IMR-90 (cell line): ENCODE data around the gene GRM6. TPM values are rescaled to one million over a fixed set of nuclear protein-coding genes. Genes with fewer than 3 reads are reported as not detected.

Experiments used
- ATAC-seq: fragments of 200-7000 bp; cut with Tn5 transposase; 2 replicates; pipeline ENCODE4 v1.9.1; 2020; ENCODE audit warnings: low read depth, mild to moderate bottlenecking, moderate library complexity
- BruUV-seq: library from RNA; stranded (reverse); fragments of 400-500 nt; replicated peaks from 2 replicates; lab custom pipeline; 2021; lab: Mats Ljungman, UMichigan
- CTCF ChIA-PET: fragments of 300-600 bp; formaldehyde crosslinking; extraction: SDS; loops from one replicate; lab custom pipeline; 2021; ENCODE audit warnings: antibody characterized with exemption; lab: Yijun Ruan, JAX
- POLR2A ChIA-PET: fragments of 300-600 bp; sonication (Branson Sonifier 250); formaldehyde crosslinking; loops from one replicate; lab custom pipeline; 2022; ENCODE audit warnings: antibody characterized with exemption; ENCODE audit not compliant: unreplicated experiment; lab: Charles Lee
- DNase-seq: peaks from one replicate; pipeline ENCODE4 v3.0.0; 2013
- H2AFZ ChIP-seq: replicated peaks from 2 replicates; pipeline ENCODE3; 2013; ENCODE audit warnings: low read length, mild to moderate bottlenecking; ENCODE audit not compliant: poor library complexity
- H2AK5ac ChIP-seq: 2 replicates; pipeline ENCODE4 v1.6.1; 2013; ENCODE audit warnings: low read depth, low read length, inconsistent platforms
- H2AK9ac ChIP-seq: replicated peaks from 2 replicates; pipeline ENCODE3; 2013; ENCODE audit warnings: mild to moderate bottlenecking, low read depth, low read length, moderate library complexity; ENCODE audit not compliant: poor library complexity
- H2BK120ac ChIP-seq: 2 replicates; pipeline ENCODE4 v1.6.1; 2013; ENCODE audit warnings: low read depth, low read length, inconsistent platforms
- H2BK15ac ChIP-seq: 3 replicates; pipeline ENCODE4 v1.6.1; 2013; ENCODE audit warnings: low read depth, low read length, inconsistent platforms
- H2BK20ac ChIP-seq: 2 replicates; pipeline ENCODE4 v1.6.1; 2013; ENCODE audit warnings: low read depth, mild to moderate bottlenecking, inconsistent platforms, low read length, moderate library complexity
- H2BK5ac ChIP-seq: 2 replicates; pipeline ENCODE4 v1.6.1; 2013; ENCODE audit warnings: mild to moderate bottlenecking, low read depth, low read length, inconsistent platforms; ENCODE audit not compliant: poor library complexity, severe bottlenecking
- H3K14ac ChIP-seq: replicated peaks from 2 replicates; pipeline ENCODE4 v1.6.1; 2013; ENCODE audit warnings: low read depth, low read length, inconsistent platforms
- H3K18ac ChIP-seq: 2 replicates; pipeline ENCODE4 v1.6.1; 2013; ENCODE audit warnings: low read depth, low read length, control low read depth
- H3K23ac ChIP-seq: 2 replicates; pipeline ENCODE4 v1.6.1; 2013; ENCODE audit warnings: low read depth, low read length, inconsistent platforms
- H3K27ac ChIP-seq: 2 replicates; pipeline ENCODE4 v1.5.1; 2013; ENCODE audit warnings: mild to moderate bottlenecking, control low read depth, low read length; ENCODE audit not compliant: insufficient read depth
- H3K27me3 ChIP-seq: 2 replicates; pipeline ENCODE4 v1.6.1; 2013; ENCODE audit warnings: low read length; ENCODE audit not compliant: control insufficient read depth, insufficient read depth
- H3K36me3 ChIP-seq: 2 replicates; pipeline ENCODE4 v1.6.1; 2013; ENCODE audit warnings: low read length, mixed read lengths; ENCODE audit not compliant: control insufficient read depth, insufficient read depth
- H3K4ac ChIP-seq: 2 replicates; pipeline ENCODE4 v1.6.1; 2013; ENCODE audit warnings: low read depth, low read length, inconsistent platforms
- H3K4me1 ChIP-seq: 2 replicates; pipeline ENCODE4 v1.6.1; 2013; ENCODE audit warnings: low read length, mixed read lengths; ENCODE audit not compliant: control insufficient read depth, insufficient read depth
- H3K4me2 ChIP-seq: 2 replicates; pipeline ENCODE4 v1.6.1; 2013; ENCODE audit warnings: low read depth, mild to moderate bottlenecking, control low read depth, low read length, moderate library complexity
- H3K4me3 ChIP-seq: 2 replicates; pipeline ENCODE4 v1.5.1; 2013; ENCODE audit warnings: low read depth, mild to moderate bottlenecking, control low read depth, low read length, moderate library complexity; ENCODE audit not compliant: insufficient read depth
- H3K56ac ChIP-seq: 2 replicates; pipeline ENCODE4 v1.6.1; 2013; ENCODE audit warnings: low read length, inconsistent platforms; ENCODE audit not compliant: insufficient read depth; ENCODE audit errors: extremely low read depth
- H3K79me1 ChIP-seq, 2 experiments: 2 replicates each; pipeline ENCODE4 v1.6.1; 2013; ENCODE audit warnings: low read length in 2 of 2, inconsistent platforms in 1 of 2, low read depth in 1 of 2
- H3K9ac ChIP-seq: 2 replicates; pipeline ENCODE4 v1.6.1; 2013; ENCODE audit warnings: low read depth, low read length, control low read depth
- H3K9me1 ChIP-seq: 2 replicates; pipeline ENCODE4 v1.6.1; 2013; ENCODE audit warnings: low read length, inconsistent platforms; ENCODE audit not compliant: insufficient read depth
- H3K9me3 ChIP-seq: 2 replicates; pipeline ENCODE4 v1.6.1; 2013; ENCODE audit warnings: low read length; ENCODE audit not compliant: control insufficient read depth, insufficient read depth
- H4K20me1 ChIP-seq: 2 replicates; pipeline ENCODE4 v1.6.1; 2013; ENCODE audit warnings: low read length, inconsistent platforms; ENCODE audit not compliant: insufficient read depth
- H4K5ac ChIP-seq: 2 replicates; pipeline ENCODE4 v1.6.1; 2013; ENCODE audit warnings: mild to moderate bottlenecking, low read depth, low read length, control low read depth
- H4K8ac ChIP-seq, 2 experiments: 2 replicates each; pipeline ENCODE4 v1.6.1; 2013; ENCODE audit warnings: low read depth in 2 of 2, low read length in 2 of 2, control low read depth in 1 of 2, inconsistent platforms in 1 of 2
- H4K91ac ChIP-seq: 2 replicates; pipeline ENCODE4 v1.6.1; 2013; ENCODE audit warnings: low read depth, low read length, inconsistent platforms; ENCODE audit not compliant: insufficient read depth
- BHLHE40 ChIP-seq: fragments of 150-350 bp; IDR thresholded peaks from 2 replicates; pipeline ENCODE4 v1.6.1; 2016; ENCODE audit warnings: mild to moderate bottlenecking, low read depth, low read length
- CEBPB ChIP-seq: IDR thresholded peaks from 2 replicates; pipeline ENCODE4 v1.6.1; 2012; ENCODE audit warnings: low read depth, low read length, improper control_type of control experiment
- CHD1 ChIP-seq: IDR thresholded peaks from 2 replicates; pipeline ENCODE4 v1.6.1; 2012; ENCODE audit warnings: low read depth, low read length, improper control_type of control experiment
- FOS ChIP-seq: fragments of 150-350 bp; IDR thresholded peaks from 2 replicates; pipeline ENCODE4 v1.6.1; 2016; ENCODE audit warnings: low read depth, low read length
- MAFK ChIP-seq: IDR thresholded peaks from 2 replicates; pipeline ENCODE4 v1.6.1; 2012; ENCODE audit warnings: low read depth, low read length, improper control_type of control experiment
- MXI1 ChIP-seq: IDR thresholded peaks from 2 replicates; pipeline ENCODE4 v1.6.1; 2012; ENCODE audit warnings: low read depth, mild to moderate bottlenecking, low read length, moderate library complexity, borderline replicate concordance
- RAD21 ChIP-seq: IDR thresholded peaks from 2 replicates; pipeline ENCODE4 v1.6.1; 2012; ENCODE audit warnings: low read length, improper control_type of control experiment
- RCOR1 ChIP-seq: IDR thresholded peaks from 2 replicates; pipeline ENCODE4 v1.6.1; 2012; ENCODE audit warnings: mild to moderate bottlenecking, low read length, improper control_type of control experiment; ENCODE audit not compliant: insufficient replicate concordance
- SMC3 ChIP-seq: fragments of 150-350 bp; IDR thresholded peaks from 2 replicates; pipeline ENCODE4 v1.6.1; 2016; ENCODE audit warnings: low read depth, mild to moderate bottlenecking, antibody characterized with exemption, low read length, moderate library complexity
- WGBS, 2 experiments: methylation state at CpG; one replicate each; pipeline versions ENCODE4 v1.1.5 to v1.1.7; 2013; ENCODE audit warnings: missing lambda C conversion rate in 2 of 2; ENCODE audit not compliant: insufficient read length in 1 of 2; ENCODE audit errors: extremely low coverage in 2 of 2; 5-methylcytosine and 5-hydroxymethylcytosine counted together
- dilution Hi-C: fragments of 300-500 bp; cut with HindIII; formaldehyde crosslinking; loops from one replicate; pipeline ENCODE4 v1.14.3; 2018; ENCODE audit warnings: low sequenced_read_pairs; ENCODE audit not compliant: unreplicated experiment
- in situ Hi-C: fragments of 300-500 bp; cut with MboI; formaldehyde crosslinking; loops from 3 replicates; pipeline ENCODE4 v1.14.3; 2019; ENCODE audit warnings: low sequenced_read_pairs, inconsistent platforms, mixed read lengths
- intact Hi-C: fragments of 100-400 bp; cut with micrococcal nuclease; formaldehyde crosslinking; loops from 2 replicates; pipeline ENCODE4 v1.10.0; 2022
- polyA plus RNA-seq, 3 experiments: library from polyadenylated mRNA; depleted of rRNA; stranded (reverse); fragments of >200 nt; gene quantifications; 2 replicates each; pipeline ENCODE4 v1.2.3, GENCODE V29; 2012; ENCODE audit warnings: low replicate concordance in 1 of 3
- total RNA-seq: library from RNA; depleted of rRNA; stranded (reverse); fragments of >200 nt; gene quantifications from 2 replicates; pipeline ENCODE4 v1.2.3, GENCODE V29; 2012
- TF ChIP-seq, protein P1 (sequence below): conservative IDR thresholded peaks from 2 replicates; pipeline ENCODE4 v1.5.1; 2012; ENCODE audit warnings: mild to moderate bottlenecking, low read depth, low read length, improper control_type of control experiment
- TF ChIP-seq, protein P2 (sequence below): fragments of 150-350 bp; IDR thresholded peaks from 2 replicates; pipeline ENCODE4 v1.6.1; 2017; ENCODE audit warnings: mild to moderate bottlenecking, antibody characterized with exemption, low read length, low read depth
- TF ChIP-seq, protein P3 (sequence below): fragments of 150-350 bp; IDR thresholded peaks from 2 replicates; pipeline ENCODE4 v1.6.1; 2016; ENCODE audit warnings: low read depth, mild to moderate bottlenecking, low read length, moderate library complexity, borderline replicate concordance

The GRM6 gene
- total and polyA plus RNA-seq, 2 of the 4 experiments (the other 2 are of a cell fraction): not detected

DNA sequence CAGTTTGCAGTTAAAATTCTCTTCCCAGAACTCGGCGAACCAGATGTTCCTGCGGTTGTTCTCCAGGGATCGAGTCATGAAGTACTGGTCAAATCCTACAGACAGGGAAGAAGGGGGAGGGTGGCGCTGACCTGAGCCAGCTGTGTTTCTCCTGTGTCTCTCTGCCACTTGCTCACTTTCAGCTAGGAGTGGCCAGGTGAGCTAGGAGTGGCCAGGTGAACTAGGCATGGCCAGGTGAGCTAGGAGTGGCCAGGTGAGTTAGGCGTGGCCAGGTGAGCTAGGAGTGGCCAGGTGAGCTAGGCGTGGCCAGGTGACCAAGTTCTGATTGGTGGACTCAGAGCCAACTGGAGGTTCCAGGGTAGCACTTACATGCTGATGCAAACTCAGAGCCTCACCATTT lies 5.8 kb downstream of the GRM6 start:
- H4K20me1 ChIP-seq: no peaks in the 10 kb centered on the region
- BruUV-seq: no TSS peak
- no peaks in the 10 kb centered on the region for H3K79me1 ChIP-seq
- in situ Hi-C loops (no loop called here), dilution Hi-C loops (no loop called here), intact Hi-C loops (no loop called here)
- no peak overlapping the region for H3K18ac ChIP-seq
- no peak overlapping the region for H3K4me2 ChIP-seq
- H2AK9ac ChIP-seq: no peak overlapping the region
- ChIA-PET CTCF (no interaction called here), POLR2A (no interaction called here)
- no peak overlapping the region for H2BK15ac ChIP-seq
- H2BK20ac ChIP-seq: no peak overlapping the region
- H4K8ac ChIP-seq: no peak overlapping the region
- H2BK5ac ChIP-seq: no peak overlapping the region
- peaks cover 70% of the 10 kb centered on the region for H3K9me3 ChIP-seq
- peaks cover 1% of the 10 kb centered on the region; the same call in 1 of the 2 replicates for H3K27me3 ChIP-seq
- no peak overlapping the region for H3K4ac ChIP-seq
- no peak overlapping the region for H2AK5ac ChIP-seq
- H3K9me1 ChIP-seq: no peaks in the 10 kb centered on the region
- H4K91ac ChIP-seq: no peak overlapping the region
- no peak overlapping the region for H3K14ac ChIP-seq
- no peak overlapping the region for H3K9ac ChIP-seq
- 60% methylated on average over 2 of the region's 7 CpGs; no CpG with 5 or more reads in 1 of the 2 experiments for WGBS, 2 experiments
- DNase-seq: no peak
- no peak overlapping the region for H2BK120ac ChIP-seq
- TF ChIP-seq FOS (no peak), MXI1 (no peak), RAD21 (no peak), MAFK (no peak), CEBPB (no peak), RCOR1 (no peak), SMC3 (no peak), BHLHE40 (no peak), CHD1 (no peak)
- TF ChIP-seq, protein P1, sequence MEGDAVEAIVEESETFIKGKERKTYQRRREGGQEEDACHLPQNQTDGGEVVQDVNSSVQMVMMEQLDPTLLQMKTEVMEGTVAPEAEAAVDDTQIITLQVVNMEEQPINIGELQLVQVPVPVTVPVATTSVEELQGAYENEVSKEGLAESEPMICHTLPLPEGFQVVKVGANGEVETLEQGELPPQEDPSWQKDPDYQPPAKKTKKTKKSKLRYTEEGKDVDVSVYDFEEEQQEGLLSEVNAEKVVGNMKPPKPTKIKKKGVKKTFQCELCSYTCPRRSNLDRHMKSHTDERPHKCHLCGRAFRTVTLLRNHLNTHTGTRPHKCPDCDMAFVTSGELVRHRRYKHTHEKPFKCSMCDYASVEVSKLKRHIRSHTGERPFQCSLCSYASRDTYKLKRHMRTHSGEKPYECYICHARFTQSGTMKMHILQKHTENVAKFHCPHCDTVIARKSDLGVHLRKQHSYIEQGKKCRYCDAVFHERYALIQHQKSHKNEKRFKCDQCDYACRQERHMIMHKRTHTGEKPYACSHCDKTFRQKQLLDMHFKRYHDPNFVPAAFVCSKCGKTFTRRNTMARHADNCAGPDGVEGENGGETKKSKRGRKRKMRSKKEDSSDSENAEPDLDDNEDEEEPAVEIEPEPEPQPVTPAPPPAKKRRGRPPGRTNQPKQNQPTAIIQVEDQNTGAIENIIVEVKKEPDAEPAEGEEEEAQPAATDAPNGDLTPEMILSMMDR: no peak
- TF ChIP-seq, protein P2, sequence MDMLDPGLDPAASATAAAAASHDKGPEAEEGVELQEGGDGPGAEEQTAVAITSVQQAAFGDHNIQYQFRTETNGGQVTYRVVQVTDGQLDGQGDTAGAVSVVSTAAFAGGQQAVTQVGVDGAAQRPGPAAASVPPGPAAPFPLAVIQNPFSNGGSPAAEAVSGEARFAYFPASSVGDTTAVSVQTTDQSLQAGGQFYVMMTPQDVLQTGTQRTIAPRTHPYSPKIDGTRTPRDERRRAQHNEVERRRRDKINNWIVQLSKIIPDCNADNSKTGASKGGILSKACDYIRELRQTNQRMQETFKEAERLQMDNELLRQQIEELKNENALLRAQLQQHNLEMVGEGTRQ: no peak
- TF ChIP-seq, protein P3, sequence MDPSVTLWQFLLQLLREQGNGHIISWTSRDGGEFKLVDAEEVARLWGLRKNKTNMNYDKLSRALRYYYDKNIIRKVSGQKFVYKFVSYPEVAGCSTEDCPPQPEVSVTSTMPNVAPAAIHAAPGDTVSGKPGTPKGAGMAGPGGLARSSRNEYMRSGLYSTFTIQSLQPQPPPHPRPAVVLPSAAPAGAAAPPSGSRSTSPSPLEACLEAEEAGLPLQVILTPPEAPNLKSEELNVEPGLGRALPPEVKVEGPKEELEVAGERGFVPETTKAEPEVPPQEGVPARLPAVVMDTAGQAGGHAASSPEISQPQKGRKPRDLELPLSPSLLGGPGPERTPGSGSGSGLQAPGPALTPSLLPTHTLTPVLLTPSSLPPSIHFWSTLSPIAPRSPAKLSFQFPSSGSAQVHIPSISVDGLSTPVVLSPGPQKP: no peak
- no peak for ATAC-seq
- H3K4me1 ChIP-seq: no peaks in the 10 kb centered on the region
- H3K36me3 ChIP-seq: no peaks in the 10 kb centered on the region
- no peak overlapping the region for H3K4me3 ChIP-seq
- no peak overlapping the region for H3K27ac ChIP-seq
- H3K56ac ChIP-seq: no peak overlapping the region
- no peak overlapping the region for H4K5ac ChIP-seq
- no peak overlapping the region for H2AFZ ChIP-seq
- H3K23ac ChIP-seq: no peak overlapping the region
